GM12801 (cell line): ENCODE data around the gene UBA1.

ENCODE experiments used
- TF ChIP-seq, protein P1 (sequence below): IDR thresholded peaks from one replicate; pipeline ENCODE4 v1.5.1; 2011; ENCODE audit warnings: control low read depth; ENCODE audit not compliant: insufficient read length; ENCODE audit errors: extremely low read depth

UBA1 gene

DNA sequence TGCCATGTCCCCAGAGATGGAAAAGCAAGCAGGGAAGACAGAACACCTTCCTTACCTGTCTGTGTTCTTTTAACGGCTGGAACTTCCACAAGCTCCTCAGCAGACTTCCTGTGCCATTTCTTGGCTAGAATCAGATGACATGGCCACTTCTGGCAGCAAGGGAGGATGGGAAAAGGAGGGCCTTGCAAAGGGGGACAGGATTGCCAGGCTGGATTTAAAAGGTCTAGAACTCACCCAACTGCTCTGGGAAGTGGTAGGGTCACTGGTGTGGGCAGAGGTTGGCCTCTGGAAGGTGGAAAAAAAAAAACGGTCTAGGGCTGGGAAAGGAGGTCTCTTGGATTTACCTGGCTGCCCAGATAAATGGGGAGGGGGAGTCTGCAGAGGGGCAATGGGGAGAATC lies 37.5 kb downstream of the UBA1 start:
- TF ChIP-seq, protein P1, sequence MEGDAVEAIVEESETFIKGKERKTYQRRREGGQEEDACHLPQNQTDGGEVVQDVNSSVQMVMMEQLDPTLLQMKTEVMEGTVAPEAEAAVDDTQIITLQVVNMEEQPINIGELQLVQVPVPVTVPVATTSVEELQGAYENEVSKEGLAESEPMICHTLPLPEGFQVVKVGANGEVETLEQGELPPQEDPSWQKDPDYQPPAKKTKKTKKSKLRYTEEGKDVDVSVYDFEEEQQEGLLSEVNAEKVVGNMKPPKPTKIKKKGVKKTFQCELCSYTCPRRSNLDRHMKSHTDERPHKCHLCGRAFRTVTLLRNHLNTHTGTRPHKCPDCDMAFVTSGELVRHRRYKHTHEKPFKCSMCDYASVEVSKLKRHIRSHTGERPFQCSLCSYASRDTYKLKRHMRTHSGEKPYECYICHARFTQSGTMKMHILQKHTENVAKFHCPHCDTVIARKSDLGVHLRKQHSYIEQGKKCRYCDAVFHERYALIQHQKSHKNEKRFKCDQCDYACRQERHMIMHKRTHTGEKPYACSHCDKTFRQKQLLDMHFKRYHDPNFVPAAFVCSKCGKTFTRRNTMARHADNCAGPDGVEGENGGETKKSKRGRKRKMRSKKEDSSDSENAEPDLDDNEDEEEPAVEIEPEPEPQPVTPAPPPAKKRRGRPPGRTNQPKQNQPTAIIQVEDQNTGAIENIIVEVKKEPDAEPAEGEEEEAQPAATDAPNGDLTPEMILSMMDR, result no peak

DNA sequence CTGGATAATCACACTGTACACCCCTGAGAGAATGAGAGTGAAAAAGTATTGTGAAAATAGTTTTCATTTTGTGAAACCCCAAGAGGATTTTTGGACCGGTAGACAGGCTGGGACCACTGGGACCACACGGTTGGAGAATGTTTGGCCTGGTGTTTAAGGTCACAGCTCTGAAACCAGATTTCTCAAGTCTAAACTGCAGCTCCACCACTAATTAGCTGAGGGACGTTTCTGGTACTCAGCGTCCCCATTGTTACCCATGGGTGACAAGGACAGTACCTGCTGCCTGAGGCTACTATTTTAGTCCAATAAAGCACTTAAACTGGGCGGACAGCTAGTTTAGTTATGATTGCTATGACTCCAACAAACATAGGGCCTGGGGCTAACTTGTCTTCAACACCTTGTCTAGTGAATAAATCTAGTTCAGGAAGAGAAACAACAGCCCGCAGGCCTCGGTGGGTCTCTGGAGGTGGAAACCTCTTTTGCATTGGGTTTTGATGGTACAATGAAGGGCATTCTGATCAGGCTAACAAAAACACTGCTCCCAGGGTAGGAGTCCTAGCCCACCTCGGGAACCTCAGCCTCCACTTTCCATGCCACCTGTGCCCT lies 38.7 kb downstream of the UBA1 start:
- TF ChIP-seq, protein P1, result no peak

DNA sequence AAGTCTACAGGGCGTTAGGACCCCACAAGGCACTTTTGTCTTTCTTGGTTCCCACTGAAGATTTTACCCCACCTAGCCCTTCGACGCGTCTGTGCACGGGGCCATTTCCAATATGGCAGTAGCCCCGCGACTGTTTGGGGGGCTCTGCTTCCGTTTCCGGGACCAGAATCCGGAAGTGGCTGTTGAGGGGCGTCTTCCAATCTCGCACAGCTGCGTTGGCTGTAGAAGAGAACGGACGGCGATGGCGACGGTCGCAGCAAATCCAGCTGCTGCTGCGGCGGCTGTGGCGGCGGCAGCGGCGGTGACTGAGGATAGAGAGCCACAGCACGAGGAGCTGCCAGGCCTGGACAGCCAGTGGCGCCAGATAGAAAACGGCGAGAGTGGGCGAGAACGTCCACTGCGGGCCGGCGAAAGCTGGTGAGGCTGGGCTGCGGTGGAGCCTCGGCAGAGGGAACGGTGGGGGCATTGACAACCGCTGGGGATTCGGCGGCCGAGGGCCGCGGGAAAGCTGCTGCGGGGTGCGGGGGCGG lies 39.2 kb downstream of the UBA1 start, which contains the start of gene USP11:
Gene USP11, plus strand, starts transcription at position 207 of the 530 bp plus-strand sequence. Its CDS starts 35 bp downstream, at position 242.
- TF ChIP-seq, protein P1, result no peak

DNA sequence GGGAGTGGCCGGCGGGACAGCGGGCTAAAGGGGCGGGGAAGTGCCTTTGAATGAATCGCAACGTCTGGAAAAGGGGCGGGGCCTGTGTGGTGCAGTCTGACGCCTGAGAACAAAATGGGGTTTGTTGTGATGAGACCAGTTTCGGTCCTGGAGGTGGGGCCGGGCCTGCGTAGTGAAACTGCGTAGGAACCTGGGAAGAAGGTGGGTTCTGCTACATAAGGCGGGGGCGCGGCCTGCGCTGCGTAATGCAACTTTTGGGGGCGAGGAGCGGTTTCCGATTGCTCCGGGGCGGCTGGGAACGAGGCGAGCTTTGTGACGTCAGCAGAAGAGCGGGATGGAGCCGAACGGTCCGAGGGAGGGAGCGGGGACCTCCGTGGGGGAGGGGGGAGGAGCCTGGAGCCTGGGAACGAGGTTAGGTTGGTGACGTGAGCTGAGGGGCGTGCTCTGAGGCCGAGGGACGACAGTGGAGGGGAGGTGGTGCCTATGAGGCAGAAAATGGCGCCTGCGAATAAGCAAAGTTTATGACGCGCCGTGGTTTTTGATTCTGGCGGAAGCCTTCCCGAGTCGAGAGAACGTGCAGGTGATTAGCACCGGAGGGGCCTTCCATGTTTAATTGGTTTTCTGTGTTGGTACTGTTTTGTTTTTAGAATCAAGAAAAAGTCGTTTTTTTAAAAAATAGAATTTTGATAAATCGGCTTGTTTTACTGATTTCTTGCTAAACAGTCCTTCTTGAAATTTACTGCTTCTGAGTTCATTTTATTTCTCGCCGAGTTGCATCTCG lies 39.9 kb downstream of the UBA1 start:
- TF ChIP-seq, protein P1, result no peak

DNA sequence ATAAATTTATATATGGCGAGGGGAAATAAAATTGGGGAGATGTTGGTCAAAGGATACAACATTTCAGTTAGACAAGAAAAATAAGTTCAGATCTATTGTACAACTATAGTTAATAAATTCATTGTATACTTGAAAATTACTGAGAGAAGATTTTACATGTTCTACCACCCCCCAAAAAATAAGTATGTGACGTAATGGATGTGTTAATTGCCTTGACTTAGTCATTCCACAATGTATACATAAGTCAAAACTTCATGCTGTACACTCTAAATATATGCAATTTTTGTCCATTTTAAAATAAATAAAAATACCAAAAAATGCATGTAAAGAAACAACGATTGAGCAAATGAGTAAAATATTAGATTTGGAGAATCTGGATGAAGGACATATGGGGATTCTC lies 41.0 kb downstream of the UBA1 start:
- TF ChIP-seq, protein P1, result no peak

DNA sequence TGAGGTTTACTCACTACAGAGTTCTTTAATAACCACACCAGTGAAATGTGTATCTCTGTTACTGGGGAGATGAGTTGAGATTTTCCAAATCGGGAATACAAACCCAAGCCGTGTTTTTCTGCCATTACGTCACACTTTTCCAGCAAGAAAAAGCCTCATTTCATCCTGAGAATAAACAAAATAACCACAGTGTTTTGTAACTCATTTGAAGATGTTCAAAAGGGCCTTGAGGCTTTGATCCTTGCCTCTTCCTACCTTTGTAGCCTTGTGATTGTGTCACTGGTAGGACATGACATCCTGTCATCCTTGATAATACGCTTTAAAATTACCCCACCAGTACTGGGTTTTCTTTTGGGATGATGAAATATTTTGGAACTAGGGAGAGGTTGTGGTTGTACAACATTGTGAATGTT lies 42.1 kb downstream of the UBA1 start:
- TF ChIP-seq, protein P1, result no peak

DNA sequence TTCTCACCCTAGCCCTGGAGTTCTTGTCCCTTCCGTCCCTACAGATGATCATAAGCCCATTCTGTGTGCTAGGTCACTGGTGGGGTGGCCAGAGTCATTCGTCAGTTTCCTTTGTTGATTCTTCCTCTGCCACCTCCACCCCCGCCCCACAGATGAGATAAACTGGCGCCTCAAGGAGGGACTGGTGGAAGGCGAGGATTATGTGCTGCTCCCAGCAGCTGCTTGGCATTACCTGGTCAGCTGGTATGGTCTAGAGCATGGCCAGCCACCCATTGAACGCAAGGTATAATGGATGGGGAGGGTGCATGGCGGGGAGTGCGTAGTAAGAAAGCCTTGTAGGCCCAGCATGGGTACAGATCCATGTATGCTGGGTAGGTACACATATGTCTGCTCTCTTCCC lies 45.6 kb downstream of the UBA1 start:
- TF ChIP-seq, protein P1, result no peak
